H1 (cell line): ENCODE results near the gene RPUSD1. TPM values are rescaled to one million over a fixed set of nuclear protein-coding genes. Genes with fewer than 3 reads are reported as not detected.
A peak's percentile ranks its signal among the peaks of the same experiment; 100 is the strongest.

Source experiments
- CHD7 ChIP-seq: fragments of 300-600 bp; sonication (generic); IDR thresholded peaks from 2 replicates; pipeline ENCODE4 v1.7.1; 2012; ENCODE audit warnings: low read length, moderate library complexity, mild to moderate bottlenecking, inconsistent platforms; ENCODE audit not compliant: insufficient replicate concordance
- E2F6 ChIP-seq: IDR thresholded peaks from 2 replicates; pipeline ENCODE4 v1.6.1; 2012; ENCODE audit warnings: inconsistent platforms
- KDM4A ChIP-seq: IDR thresholded peaks from one replicate; pipeline ENCODE4 v1.7.1; 2012; ENCODE audit warnings: low read depth, mild to moderate bottlenecking, moderate library complexity, low read length, inconsistent platforms; ENCODE audit not compliant: severe bottlenecking
- KDM5A ChIP-seq: fragments of 200-600 bp; IDR thresholded peaks from 2 replicates; pipeline ENCODE4 v1.7.1; 2012; ENCODE audit warnings: mild to moderate bottlenecking, low read length, inconsistent platforms, mixed read lengths
- POU5F1 ChIP-seq: IDR thresholded peaks from 2 replicates; pipeline ENCODE4 v1.6.1; 2011; ENCODE audit warnings: low read depth, mild to moderate bottlenecking, low read length, moderate library complexity
- RBBP5 ChIP-seq: IDR thresholded peaks from 2 replicates; pipeline ENCODE4 v1.7.1; 2012; ENCODE audit warnings: low read depth, mild to moderate bottlenecking, inconsistent platforms, low read length, moderate library complexity, borderline replicate concordance
- SP1 ChIP-seq: IDR thresholded peaks from 2 replicates; pipeline ENCODE4 v1.6.1; 2011; ENCODE audit warnings: low read depth, low read length
- TAF7 ChIP-seq: optimal IDR thresholded peaks from 2 replicates; pipeline ENCODE3; 2011; ENCODE audit warnings: low read depth, mild to moderate bottlenecking, inconsistent platforms, low read length, moderate library complexity, borderline replicate concordance
- polyA plus RNA-seq, 7 experiments: library from polyadenylated mRNA; depleted of rRNA in 3 of 7; stranded (reverse) in 5 of 7; unstranded in 2 of 7; fragments of >200 nt in 5 of 7; fragments of 200-250 nt in 2 of 7; gene quantifications; 1 replicate in 5 of 7; 2 replicates in 1 of 7; 4 replicates in 1 of 7; pipeline versions ENCODE4 v1.2.1 to v1.2.3, GENCODE V29; 2011 to 2013; ENCODE audit warnings: missing spikeins in 2 of 7, mixed read lengths in 2 of 7
- total RNA-seq: library from RNA; stranded (reverse); fragmentation: NEBNext Ultra II Directional; extraction: Animal tissue kit (Norgen Biotek cat#: 25700); gene quantifications from 2 replicates; pipeline ENCODE4 v1.2.1, GENCODE V29; 2021

The RPUSD1 gene
- total and polyA plus RNA-seq, 2 of the 8 experiments (the other 6 are each of a cell fraction or from before 2014, with no cell fraction given), result 32.2 to 61.8 TPM

GRCh38 chr16:740764-741505, 47.2 kb downstream of the RPUSD1 start, which contains the start of gene CIAO3 (continued):
- TF ChIP-seq CHD7, result no peak
- no peak for TF ChIP-seq POU5F1
- peak; percentile 64 for TF ChIP-seq TAF7
- TF ChIP-seq SP1, result peak; percentile 26; the same call in 1 of the 2 replicates
- no peak for TF ChIP-seq RBBP5
- peak; percentile 99 for TF ChIP-seq KDM4A
- TF ChIP-seq KDM5A, result 0 out of 2 replicates have a peak, but pooled peaks have one; percentile 57
- TF ChIP-seq E2F6, result peak; percentile 93
